HFFc6 (cell line): Measurements from ENCODE around the gene PATL2. TPM values are rescaled to one million over a fixed set of nuclear protein-coding genes. Genes with fewer than 3 reads are reported as not detected.

Experiments
- DNase-seq: peaks from one replicate; pipeline ENCODE4 v3.0.0-alpha.2; 2018
- H3K27ac Mint-ChIP-seq: 2 replicates; pipeline ENCODE4 v1.8.0; 2020; ENCODE audit warnings: mild to moderate bottlenecking, mixed read lengths
- H3K27me3 Mint-ChIP-seq: 2 replicates; pipeline ENCODE4 v1.8.0; 2021; ENCODE audit warnings: mild to moderate bottlenecking, moderate library complexity, mixed read lengths; ENCODE audit not compliant: insufficient read depth
- H3K36me3 Mint-ChIP-seq: 2 replicates; pipeline ENCODE4 v1.8.0; 2021; ENCODE audit warnings: low read depth, mixed read lengths
- H3K4me1 Mint-ChIP-seq: 2 replicates; pipeline ENCODE4 v1.8.0; 2020; ENCODE audit warnings: low read depth, mixed read lengths
- H3K4me3 Mint-ChIP-seq: 2 replicates; pipeline ENCODE4 v1.8.0; 2020; ENCODE audit warnings: mild to moderate bottlenecking, moderate library complexity, mixed read lengths
- H3K9me3 Mint-ChIP-seq: 2 replicates; pipeline ENCODE4 v1.8.0; 2020; ENCODE audit warnings: mild to moderate bottlenecking, mixed read lengths
- CTCF ChIP-seq: fragments of 200-600 bp; sonication (generic); IDR thresholded peaks from 2 replicates; pipeline ENCODE4 v1.5.0; 2021; ENCODE audit warnings: antibody characterized with exemption, mild to moderate bottlenecking
- total RNA-seq, 6 experiments: library from RNA; stranded (reverse); fragmentation: NEBNext Ultra II Directional; extraction: Animal tissue kit (Norgen Biotek cat#: 25700); gene quantifications; 2 replicates in 1 of 6; 3 replicates in 5 of 6; pipeline ENCODE4 v1.2.3, GENCODE V29; 2021

The PATL2 gene
- total RNA-seq, 6 experiments from 2014 or later: 0.10 to 0.18 (median 0.10) TPM; not detected in 3

- Mint-ChIP-seq H3K27me3 (no peaks in the 10 kb centered on the region), H3K27ac (peak overlapping the region; percentile 86), H3K4me3 (peak overlapping the region; percentile 98), H3K4me1 (peaks cover 18% of the 10 kb centered on the region), H3K9me3 (no peaks in the 10 kb centered on the region), H3K36me3 (peaks cover 6% of the 10 kb centered on the region; the same call in 1 of the 2 replicates)
- DNase-seq: peak; percentile 52
- TF ChIP-seq CTCF: no peak
Observed at GRCh38 chr15:44662478-44663409, 48.4 kb downstream of the PATL2 start.

- Mint-ChIP-seq H3K4me3 (peak overlapping the region; percentile 62), H3K27me3 (no peaks in the 10 kb centered on the region), H3K27ac (peak overlapping the region; percentile 59; the same call in 1 of the 2 replicates), H3K36me3 (peaks cover 7% of the 10 kb centered on the region), H3K4me1 (peaks cover 18% of the 10 kb centered on the region), H3K9me3 (no peaks in the 10 kb centered on the region)
- DNase-seq: no peak
- TF ChIP-seq CTCF: no peak
Observed at GRCh38 chr15:44661576-44661975, 49.5 kb downstream of the PATL2 start.

GRCh38 chr15:44659056-44659455, 52.1 kb downstream of the PATL2 start:
- H3K4me1 Mint-ChIP-seq: peaks cover 16% of the 10 kb centered on the region
- no peak overlapping the region for H3K4me3 Mint-ChIP-seq
- no peaks in the 10 kb centered on the region for H3K9me3 Mint-ChIP-seq
- no peak for DNase-seq
- TF ChIP-seq CTCF: no peak
- peaks cover 17% of the 10 kb centered on the region for H3K36me3 Mint-ChIP-seq
- H3K27ac Mint-ChIP-seq: no peak overlapping the region
- H3K27me3 Mint-ChIP-seq: no peaks in the 10 kb centered on the region

GRCh38 chr15:44657378-44657777, 53.7 kb downstream of the PATL2 start:
- no peak for DNase-seq
- peaks cover 17% of the 10 kb centered on the region for H3K36me3 Mint-ChIP-seq
- H3K4me1 Mint-ChIP-seq: peaks cover 11% of the 10 kb centered on the region
- no peak overlapping the region for H3K4me3 Mint-ChIP-seq
- no peak for TF ChIP-seq CTCF
- no peaks in the 10 kb centered on the region for H3K9me3 Mint-ChIP-seq
- H3K27ac Mint-ChIP-seq: no peak overlapping the region
- H3K27me3 Mint-ChIP-seq: no peaks in the 10 kb centered on the region

- H3K27me3 Mint-ChIP-seq: no peaks in the 10 kb centered on the region
- H3K4me1 Mint-ChIP-seq: peaks cover 9% of the 10 kb centered on the region
- no peak for TF ChIP-seq CTCF
- H3K27ac Mint-ChIP-seq: no peak overlapping the region
- H3K9me3 Mint-ChIP-seq: no peaks in the 10 kb centered on the region
- DNase-seq: no peak
- no peak overlapping the region for H3K4me3 Mint-ChIP-seq
- H3K36me3 Mint-ChIP-seq: peaks cover 17% of the 10 kb centered on the region
Observed at GRCh38 chr15:44656913-44657312, 54.2 kb downstream of the PATL2 start.
